Activated naive CD4-positive, alpha-beta T cell (primary cell): ENCODE results near the gene NT5DC4.
"Not testable (repeated sequence)": the region's sequence is repeated elsewhere in the genome, so short reads cannot be mapped to it uniquely, and the experiment has no call there.

ENCODE experiments used
- DNase-seq, 4 experiments: peaks; one replicate each; lab custom pipeline; 2025; lab: John Stamatoyannopoulos, UW

Gene NT5DC4

DNA sequence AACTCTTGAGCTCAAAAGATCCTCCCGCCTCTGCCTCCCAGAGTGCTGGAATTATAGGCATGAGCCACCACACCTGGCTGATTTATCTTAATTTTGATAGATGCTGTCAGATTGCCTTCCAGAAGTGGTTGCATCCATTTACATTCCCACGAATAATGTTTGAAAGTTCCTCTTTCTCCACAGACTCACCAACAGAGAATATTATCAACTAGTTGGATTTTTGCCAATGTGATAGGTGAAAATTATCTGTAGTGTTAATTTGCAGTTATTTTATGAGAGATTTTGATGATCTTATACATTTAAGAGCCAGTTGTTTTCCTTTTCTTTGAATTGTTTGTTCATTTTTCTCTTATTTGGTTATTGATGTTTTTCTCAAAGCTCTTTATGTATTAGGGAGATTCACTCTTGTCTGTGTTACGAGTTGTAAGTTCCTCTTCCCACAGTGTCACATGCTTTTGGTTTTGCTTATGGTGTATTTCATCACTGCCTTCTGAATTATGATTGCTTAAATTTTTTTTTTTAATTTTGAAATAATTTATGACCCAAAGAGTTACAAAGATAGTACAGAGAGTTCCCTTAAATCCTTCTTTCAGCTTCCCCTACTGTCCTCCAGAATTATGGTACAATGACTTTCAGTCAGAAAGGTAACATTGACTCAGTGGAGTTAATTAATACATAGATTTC, 20.7 kb upstream of the NT5DC4 start:
- DNase-seq, result no peak

DNA sequence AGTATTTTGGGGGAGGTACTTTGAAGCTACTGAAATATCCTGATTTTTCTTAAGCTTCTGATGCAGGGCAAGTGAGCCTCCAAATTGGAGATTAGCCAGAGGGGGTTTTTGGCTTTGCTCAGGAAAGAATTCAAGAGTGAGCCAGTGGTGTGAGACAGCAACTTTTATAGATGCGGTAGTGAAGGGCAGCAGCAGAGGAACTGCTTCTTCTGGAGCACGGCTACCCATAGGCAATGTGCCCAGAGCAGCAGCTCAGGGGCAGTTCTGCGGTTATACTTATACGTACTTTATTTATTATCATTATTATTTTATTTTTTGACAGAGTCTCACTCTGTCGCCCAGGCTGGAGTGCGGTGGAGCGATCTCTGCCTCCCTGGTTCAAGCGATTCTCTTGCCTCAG, 19.8 kb upstream of the NT5DC4 start:
- no peak for DNase-seq

DNA sequence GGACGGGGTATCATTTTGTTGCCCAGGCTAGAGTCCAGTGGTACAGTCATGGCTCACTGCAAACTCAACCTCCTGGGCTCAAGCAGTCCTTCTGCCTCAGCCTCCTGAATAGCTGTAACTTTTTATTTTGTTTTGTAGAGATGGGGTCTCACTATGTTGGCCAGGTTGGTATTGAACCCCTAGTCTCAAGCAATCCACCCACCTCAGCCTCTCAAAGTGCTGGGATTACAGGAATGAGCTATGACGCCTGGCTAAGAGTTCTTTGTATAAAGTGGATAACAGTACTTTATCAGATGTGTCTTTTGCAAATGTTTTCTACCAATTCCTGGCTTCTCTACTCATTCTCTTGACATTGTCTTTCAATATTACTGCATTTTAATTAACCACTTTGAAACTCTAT, 17.1 kb upstream of the NT5DC4 start:
- no peak for DNase-seq

DNA sequence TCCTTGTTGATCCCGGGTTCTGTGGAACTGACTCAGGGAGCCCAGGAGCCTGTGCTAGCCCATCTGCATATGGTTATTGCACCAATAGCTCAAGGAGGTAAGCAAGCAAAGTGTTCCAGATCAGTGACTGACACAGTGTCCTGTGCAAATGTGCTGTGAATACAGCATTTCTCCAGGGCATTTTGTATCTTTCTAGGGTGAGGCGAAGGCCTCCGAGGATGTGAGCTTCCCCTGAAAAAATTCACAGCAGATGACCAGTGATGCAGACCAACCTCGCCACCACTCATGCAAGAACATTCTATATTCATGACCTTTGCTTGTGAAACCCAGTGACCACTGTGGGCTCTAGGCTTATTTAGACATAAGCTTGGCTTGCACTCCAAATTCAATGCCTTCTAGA, 15.2 kb upstream of the NT5DC4 start:
- DNase-seq, result no peak

DNA sequence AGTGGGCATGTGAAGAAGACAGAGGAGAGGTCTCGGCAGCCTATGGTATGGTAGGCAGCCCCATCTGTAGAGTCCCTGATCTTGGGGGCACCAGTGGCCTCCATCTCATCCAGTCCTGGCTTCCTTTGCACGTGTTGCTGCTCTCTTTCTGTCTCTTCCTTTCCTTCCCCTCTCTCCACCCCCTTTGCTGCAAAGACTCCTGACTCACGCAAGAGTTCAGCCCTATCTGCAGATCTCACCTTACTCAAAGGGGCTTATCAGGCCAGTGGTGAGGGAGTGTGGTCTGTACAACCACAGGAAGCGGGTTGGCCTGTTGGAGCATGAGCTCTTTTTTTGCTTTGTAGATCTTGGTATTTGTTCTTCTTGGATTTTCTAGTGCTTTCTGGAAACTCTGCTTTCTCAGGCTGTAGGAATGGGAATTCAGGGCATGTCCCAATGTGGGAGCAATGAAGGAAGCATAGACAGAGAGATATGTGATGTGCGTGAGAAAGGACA, 14.6 kb upstream of the NT5DC4 start:
- no peak for DNase-seq

DNA sequence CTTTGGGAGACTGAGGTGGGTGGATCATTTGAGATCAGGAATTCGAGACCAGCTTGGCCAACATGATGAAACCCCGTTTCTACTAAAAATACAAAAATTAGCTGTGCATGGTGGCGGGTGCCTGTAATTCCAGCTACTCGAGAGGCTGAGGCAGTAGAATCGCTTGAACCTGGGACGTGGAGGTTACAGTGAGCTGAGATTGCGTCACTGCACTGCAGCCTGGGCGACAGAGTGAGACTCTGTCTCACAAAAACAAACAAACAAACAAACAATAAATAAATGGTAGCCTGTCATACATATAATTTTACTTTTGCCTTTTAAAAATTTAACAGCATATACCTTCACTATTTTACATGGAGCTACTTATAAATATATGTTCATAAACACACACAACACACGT, 13.9 kb upstream of the NT5DC4 start:
- DNase-seq, result not testable (repeated sequence)

DNA sequence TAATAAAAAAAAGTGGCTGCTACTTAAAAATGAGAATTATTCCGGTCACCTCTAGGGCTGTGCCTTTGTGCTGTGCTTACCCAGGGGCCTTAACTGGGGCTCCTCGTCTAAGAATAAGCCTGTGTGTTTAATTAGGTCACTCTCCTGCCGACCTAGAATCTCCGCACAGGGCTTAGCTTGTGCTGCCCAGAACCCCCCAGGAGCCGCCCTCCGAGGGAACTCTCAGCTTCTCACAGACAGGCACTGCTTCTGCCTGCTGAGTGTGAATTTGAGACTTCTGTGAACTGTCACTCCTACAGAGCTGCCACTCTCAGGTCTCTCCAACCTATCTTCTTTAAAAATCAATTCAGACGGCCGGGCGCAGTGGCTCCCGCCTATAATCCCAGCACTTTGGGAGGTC, 11.9 kb upstream of the NT5DC4 start:
- DNase-seq, result no peak

DNA sequence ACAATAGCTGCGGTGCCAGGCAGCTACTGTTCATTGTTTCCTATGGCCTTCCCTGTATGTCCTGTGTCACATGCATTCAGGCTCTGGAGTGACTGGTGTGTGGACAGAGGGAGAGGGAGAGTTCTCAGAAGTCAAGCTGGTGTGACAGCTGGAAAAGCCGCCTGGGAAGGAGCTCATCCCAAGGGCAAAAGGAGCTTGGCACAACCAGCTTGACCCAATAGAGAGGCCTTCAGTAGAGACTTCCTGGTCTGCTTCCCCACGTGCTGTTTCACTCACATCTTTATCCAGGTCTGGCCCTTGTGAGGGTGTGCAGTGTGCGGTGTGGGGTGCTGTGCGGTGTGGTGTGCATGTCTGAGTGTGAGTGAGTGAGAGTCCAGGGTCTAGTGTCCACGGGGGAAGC, 11.1 kb upstream of the NT5DC4 start:
- DNase-seq, result no peak

DNA sequence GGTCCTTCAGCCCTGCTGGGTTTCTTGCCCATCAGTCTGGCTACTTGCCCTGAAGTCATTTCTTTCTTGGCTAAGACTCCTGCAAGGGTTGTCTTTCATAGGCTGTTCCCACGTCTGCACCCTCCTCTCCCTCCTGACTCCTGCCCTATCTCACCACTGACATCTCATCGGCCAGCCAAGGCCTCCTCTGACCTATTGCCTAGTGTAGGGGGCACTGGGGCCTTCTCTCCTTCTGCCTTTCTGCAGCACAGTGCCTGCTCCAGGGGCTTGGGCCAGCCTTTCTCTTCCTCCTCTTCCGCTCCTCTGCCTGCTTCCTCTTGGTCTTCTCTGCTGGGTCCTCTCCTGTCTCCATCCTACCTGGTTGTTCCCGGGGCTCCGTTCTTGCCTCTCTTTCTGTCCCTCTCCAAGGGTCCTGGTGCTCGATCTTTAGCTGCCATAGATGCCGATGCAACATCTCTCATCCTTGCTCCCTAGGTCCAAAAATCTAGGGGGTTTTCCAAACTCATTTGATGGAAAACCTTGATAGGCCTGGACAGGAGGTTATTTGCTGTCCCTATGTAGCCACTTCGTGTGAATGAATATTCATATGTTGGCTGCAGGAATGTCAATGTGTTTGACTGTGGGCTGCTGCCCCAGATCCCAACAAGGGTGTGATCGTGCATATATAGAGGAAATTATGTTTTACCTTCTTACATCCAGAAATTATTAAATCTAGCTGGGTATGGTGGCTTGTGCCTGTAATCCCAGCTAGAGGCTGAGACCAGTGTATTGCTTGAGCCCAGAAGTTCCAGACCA, 9.7 kb upstream of the NT5DC4 start:
- no peak for DNase-seq

DNA sequence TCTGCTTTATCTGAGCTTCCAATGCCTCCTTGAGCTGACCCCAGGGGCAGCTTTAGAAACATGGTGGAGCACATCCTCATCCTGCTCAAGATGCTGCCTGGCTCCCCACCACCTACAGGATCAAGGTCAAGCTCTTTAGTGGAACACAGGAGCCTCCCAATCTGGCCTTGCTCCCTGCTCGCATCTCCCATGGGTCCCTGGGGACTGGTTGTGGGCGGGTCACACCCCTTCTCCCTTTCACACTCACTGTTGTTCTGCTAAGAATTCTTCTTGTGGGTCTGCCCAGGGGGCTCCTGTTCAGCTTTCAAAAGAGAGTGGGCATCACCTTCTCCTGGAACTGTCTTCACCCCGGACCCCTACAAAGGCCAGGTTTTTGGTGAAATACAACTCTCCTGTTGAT, 8.4 kb upstream of the NT5DC4 start:
- DNase-seq, result no peak

DNA sequence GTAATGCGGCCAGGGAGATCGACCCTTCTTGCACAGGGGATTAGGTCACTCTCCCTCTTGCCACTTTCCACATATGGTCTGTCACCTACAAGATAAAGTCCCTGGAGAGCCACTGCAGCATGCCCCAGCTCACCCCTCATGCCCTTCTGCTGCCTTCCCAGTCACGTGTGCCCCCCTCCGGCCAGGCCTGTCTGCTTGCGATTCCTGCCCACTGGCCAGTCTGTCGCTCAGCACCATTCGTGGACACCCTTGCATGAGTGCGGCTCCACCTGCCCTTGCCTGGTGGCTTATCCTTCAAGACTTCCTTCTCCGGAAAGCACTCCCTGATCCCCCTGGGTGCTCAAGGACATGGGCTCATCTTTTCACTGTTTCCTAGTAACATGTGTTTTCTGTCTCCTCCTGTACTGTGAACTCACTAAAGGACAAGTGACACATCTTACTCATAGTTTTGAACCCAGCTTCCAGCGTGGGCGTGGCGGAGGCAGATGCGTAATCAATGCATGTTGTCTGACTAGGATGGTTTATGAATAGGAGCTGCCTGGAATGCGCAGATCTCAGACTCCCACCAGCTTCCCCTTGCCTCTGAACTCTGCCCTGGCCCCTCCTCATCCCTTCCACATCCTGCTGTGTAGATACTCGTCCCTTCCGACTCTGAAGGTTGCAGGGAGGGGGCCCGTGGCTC, 7.8 kb upstream of the NT5DC4 start:
- DNase-seq, result no peak

DNA sequence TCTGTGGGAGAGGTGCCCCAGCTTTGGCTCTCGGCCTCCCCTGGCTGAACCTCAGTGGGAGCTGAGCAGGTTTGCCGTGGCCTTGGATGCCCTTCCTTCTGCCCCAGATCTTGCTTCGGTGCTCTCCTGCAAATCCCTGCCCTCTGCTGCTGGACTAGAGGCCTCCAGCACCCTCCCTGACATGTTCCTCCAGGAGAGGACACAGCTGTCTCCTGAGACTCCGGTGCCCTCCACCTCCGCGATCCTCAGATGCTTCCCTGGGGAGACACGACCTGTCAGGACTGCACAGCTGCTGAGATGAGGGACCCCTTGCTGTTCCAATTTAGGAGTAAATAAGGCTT, 7.3 kb upstream of the NT5DC4 start:
- no peak for DNase-seq

DNA sequence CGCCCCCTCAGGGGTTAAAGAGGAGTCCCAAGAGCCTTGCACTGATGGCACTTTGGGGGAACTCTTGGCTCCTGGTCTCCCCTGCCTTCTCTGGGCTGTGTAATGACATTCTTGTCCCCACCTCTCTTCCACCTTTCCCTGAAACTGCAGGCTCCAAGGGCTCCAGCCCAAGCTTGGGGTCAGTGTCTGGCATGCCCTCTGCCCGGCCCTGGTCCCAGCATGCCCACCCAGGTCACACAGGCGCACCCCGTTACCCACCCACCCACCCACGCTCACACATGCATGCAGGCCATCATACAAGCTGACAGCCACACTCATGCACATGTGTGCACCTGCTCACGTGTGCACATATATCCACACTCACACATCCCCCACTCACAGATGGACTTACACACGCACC, 6.9 kb upstream of the NT5DC4 start:
- no peak for DNase-seq

DNA sequence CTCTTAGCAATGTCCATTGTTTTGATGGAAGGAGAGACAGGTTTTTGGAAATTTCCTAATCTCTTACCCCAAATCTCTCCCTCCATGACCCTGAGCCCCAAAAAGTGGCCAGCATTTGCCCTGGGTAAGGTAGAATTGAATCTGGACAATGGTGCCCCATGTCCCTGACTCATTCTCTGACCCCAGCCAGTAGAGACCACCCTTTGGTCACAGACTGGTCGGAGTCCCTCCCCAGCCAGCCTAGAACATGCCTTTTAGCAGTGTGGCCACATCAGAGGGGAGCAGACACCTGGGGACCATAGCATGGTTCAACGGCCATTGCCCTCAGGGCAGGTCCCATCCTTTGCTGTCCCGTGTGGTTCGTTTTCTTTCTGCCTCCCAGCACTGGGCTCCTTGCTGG, 6.5 kb upstream of the NT5DC4 start:
- DNase-seq, result no peak

DNA sequence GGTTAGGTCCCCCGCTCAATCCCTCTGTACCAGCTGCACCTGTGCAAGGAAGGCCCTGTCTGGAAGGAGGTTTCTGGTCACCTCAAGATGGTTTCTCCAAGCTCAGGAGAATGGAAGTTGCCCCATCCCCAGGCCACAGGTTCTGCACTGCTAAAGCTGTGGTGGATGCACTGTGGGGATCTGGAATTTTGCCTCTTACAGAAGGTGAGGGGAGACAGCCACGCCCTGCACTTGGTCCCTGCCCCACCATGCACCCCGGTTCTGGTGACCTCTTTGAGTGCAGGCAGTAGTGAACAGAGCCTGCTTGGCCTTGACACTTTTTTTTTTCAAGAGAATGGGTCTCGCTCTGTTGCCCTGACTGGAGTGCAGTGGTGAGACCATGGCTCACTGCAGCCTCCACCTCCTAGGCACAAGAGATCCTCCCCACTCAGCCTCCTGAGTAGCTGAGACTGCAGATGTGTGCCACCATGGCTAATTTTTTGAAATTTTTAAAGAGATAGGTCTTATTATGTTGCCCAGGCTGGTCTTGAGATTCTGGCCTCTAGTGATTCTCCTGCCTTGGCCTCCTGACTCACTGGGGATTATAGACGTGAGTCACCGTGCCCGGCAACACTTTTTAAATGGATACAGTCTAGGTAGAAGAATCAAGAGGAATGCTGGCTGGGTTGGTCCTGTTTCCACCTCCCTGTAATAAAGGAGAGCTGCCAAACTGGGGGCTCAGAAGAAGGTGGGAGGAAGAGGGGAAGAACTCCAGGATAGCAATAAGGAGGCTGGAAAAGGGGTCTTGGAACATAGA, 5.8 kb upstream of the NT5DC4 start:
- DNase-seq, result no peak

DNA sequence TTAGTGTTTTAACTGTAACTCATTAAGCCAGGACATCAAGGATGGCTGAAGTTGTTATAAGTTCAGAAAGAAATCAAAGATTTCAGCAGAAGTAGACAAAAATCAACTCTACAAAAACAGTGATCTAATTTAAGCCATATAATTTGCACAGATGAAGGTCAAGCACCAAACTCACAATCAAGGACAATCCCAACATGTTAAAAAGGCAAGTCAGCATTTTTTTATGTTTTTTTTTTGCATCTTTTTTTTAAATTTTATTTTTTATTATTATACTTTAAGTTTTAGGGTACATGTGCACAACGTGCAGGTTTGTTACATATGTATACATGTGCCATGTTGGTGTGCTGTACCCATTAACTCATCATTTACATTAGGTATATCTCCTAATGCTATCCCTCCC, 4.7 kb upstream of the NT5DC4 start:
- not testable (repeated sequence) for DNase-seq

DNA sequence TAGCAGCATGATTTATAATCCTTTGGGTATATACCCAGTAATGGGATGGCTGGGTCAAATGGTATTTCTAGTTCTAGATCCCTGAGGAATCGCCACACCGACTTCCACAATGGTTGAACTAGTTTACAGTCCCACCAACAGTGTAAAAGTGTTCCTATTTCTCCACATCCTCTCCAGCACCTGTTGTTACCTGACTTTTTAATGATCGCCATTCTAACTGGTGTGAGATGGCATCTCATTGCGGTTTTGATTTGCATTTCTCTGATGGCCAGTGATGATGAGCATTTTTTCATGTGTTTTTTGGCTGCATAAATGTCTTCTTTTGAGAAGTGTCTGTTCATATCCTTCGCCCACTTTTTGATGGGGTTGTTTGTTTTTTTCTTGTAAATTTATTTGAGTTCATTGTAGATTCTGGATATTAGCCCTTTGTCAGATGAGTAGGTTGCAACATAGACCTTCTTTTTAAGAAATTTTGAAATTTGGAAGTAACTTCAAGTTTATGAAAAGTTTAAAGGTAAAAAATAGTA, 3.9 kb upstream of the NT5DC4 start:
- DNase-seq, result not testable (repeated sequence)

DNA sequence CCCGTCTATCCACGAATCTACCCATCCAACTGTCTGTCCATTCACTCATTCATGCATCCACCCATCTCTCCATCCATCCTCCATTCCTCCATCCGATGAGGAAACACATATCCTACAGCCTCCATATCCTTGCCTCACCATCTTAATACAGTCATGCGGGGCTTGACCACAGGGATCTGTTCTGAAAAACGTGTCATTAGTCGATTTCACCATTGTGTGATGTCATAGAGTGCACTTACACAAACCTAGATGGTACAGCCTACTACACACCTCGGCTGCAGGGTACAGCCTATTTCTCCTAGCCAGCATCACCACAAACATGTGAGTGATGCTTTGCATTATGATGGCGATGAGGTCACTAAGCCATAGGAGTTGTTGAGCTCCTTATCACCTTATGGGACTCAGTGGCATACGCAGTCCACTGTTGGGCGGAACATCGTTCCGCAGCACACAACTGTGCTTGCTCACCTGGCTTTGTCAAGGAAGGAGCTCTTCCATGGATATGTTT, 1.9 kb upstream of the NT5DC4 start:
- DNase-seq, result no peak

DNA sequence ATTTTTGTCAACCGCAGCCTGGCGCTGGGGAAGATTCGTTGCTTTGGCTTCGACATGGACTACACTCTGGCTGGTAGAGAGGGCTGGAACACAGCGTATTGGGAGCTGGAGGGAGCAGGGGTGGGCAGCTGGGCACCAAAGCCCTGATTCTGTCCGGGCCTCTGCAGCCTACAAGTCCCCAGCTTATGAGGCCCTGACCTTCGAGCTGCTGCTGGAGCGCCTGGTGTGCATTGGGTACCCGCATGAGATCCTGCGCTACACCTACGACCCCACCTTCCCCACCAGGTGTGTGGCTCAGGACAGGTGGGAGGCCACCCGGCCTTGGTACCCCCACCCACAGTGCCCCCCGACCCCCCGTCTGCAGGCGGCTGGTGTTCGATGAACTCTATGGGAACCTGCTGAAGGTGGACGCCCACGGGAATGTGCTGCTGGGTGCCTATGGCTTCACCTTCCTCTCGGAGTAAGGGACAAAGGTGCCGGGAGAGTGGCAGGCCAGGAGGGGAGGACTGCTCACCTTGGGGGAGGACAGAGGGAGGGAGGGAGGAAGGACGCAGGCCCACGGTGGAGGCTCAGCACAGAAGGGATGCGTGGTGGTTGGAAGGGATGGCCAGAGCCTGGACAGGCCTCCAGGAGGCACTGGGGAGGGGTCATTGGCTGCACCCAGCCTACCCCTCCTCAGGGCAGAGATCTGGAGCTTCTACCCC, 1.2 kb downstream of the NT5DC4 start:
- no peak for DNase-seq

DNA sequence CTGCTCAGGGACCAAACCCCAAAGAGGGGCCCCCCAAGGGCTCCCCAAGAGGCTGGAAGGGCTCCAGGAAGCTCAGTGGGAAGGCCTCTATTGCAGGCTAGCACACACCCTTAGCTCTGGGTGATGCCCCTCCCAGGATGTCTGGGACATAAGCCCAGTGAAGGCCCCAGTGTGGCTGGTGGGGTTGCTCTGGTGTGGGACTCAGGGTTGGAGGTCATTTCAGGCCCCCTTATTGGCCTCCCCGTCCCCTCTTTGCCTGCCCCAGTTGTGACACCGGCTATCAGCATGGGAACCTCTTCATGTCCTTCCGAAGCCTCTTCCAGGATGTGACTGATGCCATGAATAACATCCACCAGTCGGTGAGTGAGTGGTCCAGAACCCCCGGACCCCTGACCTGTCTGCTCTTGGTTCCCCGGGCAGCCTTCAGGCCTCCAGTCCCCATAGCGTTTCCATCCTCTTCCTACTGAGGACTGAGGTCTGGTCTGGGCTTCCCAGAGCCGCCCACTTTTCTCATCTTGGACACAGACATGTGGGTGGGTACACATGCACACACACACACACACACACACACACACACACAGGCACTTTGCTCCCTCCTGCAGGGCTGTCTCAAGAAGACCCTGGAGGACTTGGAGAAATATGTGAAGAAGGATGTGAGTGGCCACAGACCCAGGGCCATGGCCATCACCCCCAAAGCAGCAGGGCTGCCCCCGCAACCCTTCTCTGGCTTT, 2.2 kb downstream of the NT5DC4 start:
- no peak for DNase-seq

DNA sequence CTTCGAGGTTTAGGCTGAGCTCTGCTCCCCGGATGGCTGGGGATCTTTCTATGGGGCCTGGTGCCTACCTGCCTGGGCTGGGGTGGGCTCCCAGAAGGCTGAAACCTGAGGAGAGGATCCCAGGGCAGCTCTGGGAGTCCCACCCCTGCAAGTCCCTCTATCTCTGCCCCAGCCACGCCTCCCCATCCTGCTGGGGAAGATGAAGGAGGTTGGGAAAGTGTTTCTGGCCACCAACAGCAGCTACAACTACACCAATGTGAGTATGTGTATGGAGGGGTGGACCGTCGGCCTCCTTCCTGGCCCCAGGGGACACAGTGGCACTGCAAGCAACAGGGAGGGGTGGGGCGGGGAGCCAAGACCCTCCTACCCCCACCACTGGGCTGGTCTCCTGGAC, 2.7 kb downstream of the NT5DC4 start:
- DNase-seq, result no peak
